Measurements from ENCODE around the gene MPO. TPM values are rescaled to one million over a fixed set of nuclear protein-coding genes. Genes with fewer than 3 reads are reported as not detected.

Gene MPO
- total and polyA plus RNA-seq, 10 of the 15 experiments (the other 5 are each of a cell fraction or from before 2014, with no cell fraction given), result 0.06 to 0.49 (median 0.14) TPM

DNA sequence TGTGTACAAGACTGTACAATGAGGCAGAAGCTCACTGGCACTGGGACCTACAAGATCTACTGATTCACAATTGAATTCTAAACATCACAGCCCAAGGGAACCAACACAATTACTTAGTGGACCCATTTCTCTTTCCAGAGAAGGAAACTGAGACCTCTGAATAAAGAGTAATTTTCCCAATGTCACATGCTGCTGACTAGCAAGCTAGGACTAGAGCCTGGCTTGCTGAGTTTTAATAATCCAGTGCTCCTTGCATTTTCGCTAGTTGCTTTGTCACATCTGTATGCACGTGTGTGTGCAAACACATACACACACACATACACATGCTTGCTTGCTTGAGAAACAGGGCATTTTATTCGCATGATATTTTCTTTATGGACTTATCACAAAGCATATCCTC is 46.2 kb downstream of the MPO start:
- H3K4me3 ChIP-seq, result no peak overlapping the region
- ATAC-seq, result no peak
- peaks cover 21% of the 10 kb centered on the region for H3K4me1 ChIP-seq (ENCODE audit: control insufficient read depth, insufficient read depth, low read length)
- intact Hi-C loops (cut with micrococcal nuclease; ENCODE audit: unreplicated experiment), result no loop called here
- DNase-seq (ENCODE audit: low read depth, low spot score), result no peak
- in situ Hi-C loops (cut with MboI), result no loop called here
- ChIA-PET SMC1A (ENCODE audit: uncharacterized antibody, unreplicated experiment) (no interaction called here), RAD21 (ENCODE audit: unreplicated experiment) (interaction anchor here (0.6 to 1.8 kb wide), 2 partner anchors 14 to 1407 kb away, joined by 4 read pairs; no protein-coding TSS in a partner anchor), POLR2A (interaction anchor here (0.6 kb wide), 1 partner anchor 15 kb away, joined by 5 read pairs; no protein-coding TSS in a partner anchor), CTCF (interaction anchor here (1.2 to 5.3 kb wide), 3 partner anchors 10 to 16 kb away, joined by 3 to 29 read pairs (median 5); no protein-coding TSS in a partner anchor)
- H3K9ac ChIP-seq (ENCODE audit: control insufficient read depth, insufficient read depth, low read length), result no peak overlapping the region
- H2AFZ ChIP-seq (ENCODE audit: control insufficient read depth, low read depth, low read length), result no peak overlapping the region
- no peaks in the 10 kb centered on the region; a peak in 1 of 4 replicates for H3K27me3 ChIP-seq (replicated peaks in 1 of 2; ENCODE audit: control insufficient read depth in 2 of 2, insufficient read depth in 2 of 2, low read length in 1 of 2)
- H3K9me3 ChIP-seq (replicated peaks; ENCODE audit: control insufficient read depth, insufficient read depth, low read length), result no peaks in the 10 kb centered on the region
- no peak overlapping the region for H3K4me2 ChIP-seq (ENCODE audit: control insufficient read depth, insufficient read depth)
- WGBS (ENCODE audit: insufficient coverage, insufficient replicate concordance, low lambda C conversion rate, missing lambda C conversion rate), result 77% methylated on average over 3 of the region's 3 CpGs
- no peaks in the 10 kb centered on the region for H4K20me1 ChIP-seq (ENCODE audit: control insufficient read depth, insufficient read depth)
- BruUV-seq (replicated peaks), result no TSS peak
- no peaks in the 10 kb centered on the region for H3K36me3 ChIP-seq (ENCODE audit: control insufficient read depth in 2 of 2, insufficient read depth in 2 of 2, low read length in 1 of 2)
- FAIRE-seq, result no peak
- H3K79me2 ChIP-seq (ENCODE audit: control insufficient read depth, insufficient read depth, low read length), result no peaks in the 10 kb centered on the region
- no peak overlapping the region for H3K27ac ChIP-seq (ENCODE audit: control insufficient read depth, insufficient read depth)
- no peak for TF ChIP-seq NBN (IDR thresholded peaks at IDR 0.05)
- no peak for TF ChIP-seq RCOR1 (conservative IDR thresholded peaks at IDR 0.05; ENCODE audit: low read depth, low read length)
- TF ChIP-seq, protein P1, sequence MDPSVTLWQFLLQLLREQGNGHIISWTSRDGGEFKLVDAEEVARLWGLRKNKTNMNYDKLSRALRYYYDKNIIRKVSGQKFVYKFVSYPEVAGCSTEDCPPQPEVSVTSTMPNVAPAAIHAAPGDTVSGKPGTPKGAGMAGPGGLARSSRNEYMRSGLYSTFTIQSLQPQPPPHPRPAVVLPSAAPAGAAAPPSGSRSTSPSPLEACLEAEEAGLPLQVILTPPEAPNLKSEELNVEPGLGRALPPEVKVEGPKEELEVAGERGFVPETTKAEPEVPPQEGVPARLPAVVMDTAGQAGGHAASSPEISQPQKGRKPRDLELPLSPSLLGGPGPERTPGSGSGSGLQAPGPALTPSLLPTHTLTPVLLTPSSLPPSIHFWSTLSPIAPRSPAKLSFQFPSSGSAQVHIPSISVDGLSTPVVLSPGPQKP (IDR thresholded peaks at IDR 0.05; ENCODE audit: low read depth, low read length), result no peak
- TF ChIP-seq CBFB (IDR thresholded peaks at IDR 0.05; ENCODE audit: low read depth), result no peak
- no peak for TF ChIP-seq NFYA (IDR thresholded peaks at IDR 0.05; ENCODE audit: borderline replicate concordance, low read depth, low read length)
- TF ChIP-seq, protein P2, sequence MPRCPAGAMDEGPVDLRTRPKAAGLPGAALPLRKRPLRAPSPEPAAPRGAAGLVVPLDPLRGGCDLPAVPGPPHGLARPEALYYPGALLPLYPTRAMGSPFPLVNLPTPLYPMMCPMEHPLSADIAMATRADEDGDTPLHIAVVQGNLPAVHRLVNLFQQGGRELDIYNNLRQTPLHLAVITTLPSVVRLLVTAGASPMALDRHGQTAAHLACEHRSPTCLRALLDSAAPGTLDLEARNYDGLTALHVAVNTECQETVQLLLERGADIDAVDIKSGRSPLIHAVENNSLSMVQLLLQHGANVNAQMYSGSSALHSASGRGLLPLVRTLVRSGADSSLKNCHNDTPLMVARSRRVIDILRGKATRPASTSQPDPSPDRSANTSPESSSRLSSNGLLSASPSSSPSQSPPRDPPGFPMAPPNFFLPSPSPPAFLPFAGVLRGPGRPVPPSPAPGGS (IDR thresholded peaks at IDR 0.05; ENCODE audit: borderline replicate concordance, insufficient read depth, low read depth, low read length, poor library complexity, severe bottlenecking), result peak; percentile 52
- TF ChIP-seq KAT2A (conservative IDR thresholded peaks at IDR 0.05; ENCODE audit: control insufficient read depth, low read depth, low read length), result no peak

All from GM12878 (cell line).